B cell (primary cell): ENCODE results near the gene PSMF1.

Experiments
- EZH2 ChIP-seq: IDR thresholded peaks from 2 replicates; pipeline ENCODE4 v1.6.1; 2012; ENCODE audit warnings: borderline replicate concordance, low read depth, mild to moderate bottlenecking, moderate library complexity, low read length; ENCODE audit not compliant: insufficient read depth, poor library complexity, severe bottlenecking
- TF ChIP-seq, protein P1 (sequence below): fragments of 200-600 bp; IDR thresholded peaks from one replicate; pipeline ENCODE4 v1.8.0; 2022; ENCODE audit warnings: antibody characterized with exemption, mild to moderate bottlenecking

DNA sequence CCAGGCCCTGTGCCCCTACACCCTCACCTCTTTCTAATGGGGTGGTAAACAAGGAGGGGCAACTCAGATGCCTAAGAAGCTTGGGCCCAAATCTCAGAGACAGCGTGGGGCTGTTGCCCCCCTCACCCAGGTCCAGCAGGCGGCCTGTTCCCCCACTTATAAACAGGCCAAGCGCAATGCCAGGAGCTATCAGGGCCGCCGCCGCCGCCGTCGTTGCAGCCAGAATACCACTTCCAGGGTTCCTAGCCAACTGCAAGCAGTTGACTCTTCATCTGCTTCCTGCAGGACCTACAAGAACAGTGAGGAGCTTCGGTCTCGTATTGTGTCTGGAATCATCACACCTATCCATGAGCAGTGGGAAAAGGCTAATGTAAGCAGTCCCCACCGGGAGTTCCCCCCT is 16.4 kb downstream of the PSMF1 start:
- TF ChIP-seq, protein P1, sequence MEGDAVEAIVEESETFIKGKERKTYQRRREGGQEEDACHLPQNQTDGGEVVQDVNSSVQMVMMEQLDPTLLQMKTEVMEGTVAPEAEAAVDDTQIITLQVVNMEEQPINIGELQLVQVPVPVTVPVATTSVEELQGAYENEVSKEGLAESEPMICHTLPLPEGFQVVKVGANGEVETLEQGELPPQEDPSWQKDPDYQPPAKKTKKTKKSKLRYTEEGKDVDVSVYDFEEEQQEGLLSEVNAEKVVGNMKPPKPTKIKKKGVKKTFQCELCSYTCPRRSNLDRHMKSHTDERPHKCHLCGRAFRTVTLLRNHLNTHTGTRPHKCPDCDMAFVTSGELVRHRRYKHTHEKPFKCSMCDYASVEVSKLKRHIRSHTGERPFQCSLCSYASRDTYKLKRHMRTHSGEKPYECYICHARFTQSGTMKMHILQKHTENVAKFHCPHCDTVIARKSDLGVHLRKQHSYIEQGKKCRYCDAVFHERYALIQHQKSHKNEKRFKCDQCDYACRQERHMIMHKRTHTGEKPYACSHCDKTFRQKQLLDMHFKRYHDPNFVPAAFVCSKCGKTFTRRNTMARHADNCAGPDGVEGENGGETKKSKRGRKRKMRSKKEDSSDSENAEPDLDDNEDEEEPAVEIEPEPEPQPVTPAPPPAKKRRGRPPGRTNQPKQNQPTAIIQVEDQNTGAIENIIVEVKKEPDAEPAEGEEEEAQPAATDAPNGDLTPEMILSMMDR: no peak
- TF ChIP-seq EZH2: no peak
